Spleen (tissue), 13 donors: ENCODE data around the gene ADAP1. TPM values are rescaled to one million over a fixed set of nuclear protein-coding genes. Genes with fewer than 3 reads are reported as not detected.
"Not testable (repeated sequence)": the region's sequence is repeated elsewhere in the genome, so short reads cannot be mapped to it uniquely, and the experiment has no call there.

ENCODE experiments used
- DNase-seq: peaks from one replicate; pipeline ENCODE4 v3.0.0-alpha.2; 2020
- H3K27ac ChIP-seq, 8 donors: fragments of 200-600 bp; sonication (generic) in 7 of 8; 1 replicate in 4 of 8; 2 replicates in 4 of 8; pipeline versions ENCODE4 v1.5.0 to v1.8.0; 2016 to 2021; ENCODE audit warnings: inconsistent platforms in 4 of 8, mild to moderate bottlenecking in 4 of 8, moderate library complexity in 1 of 8
- H3K27me3 ChIP-seq, 7 donors: fragments of 200-600 bp; sonication (generic) in 6 of 7; replicated peaks in 1 of 7; 1 replicate in 4 of 7; 2 replicates in 3 of 7; pipeline versions ENCODE4 v1.5.0 to v1.8.0; 2016 to 2021; ENCODE audit warnings: inconsistent platforms in 3 of 7, mild to moderate bottlenecking in 1 of 7
- H3K36me3 ChIP-seq, 6 donors: fragments of 200-600 bp; sonication (generic) in 5 of 6; 1 replicate in 4 of 6; 2 replicates in 2 of 6; pipeline versions ENCODE4 v1.5.0 to v1.8.0; 2016 to 2021; ENCODE audit warnings: inconsistent platforms in 2 of 6
- H3K4me1 ChIP-seq, 6 donors: fragments of 200-600 bp; sonication (generic) in 5 of 6; 1 replicate in 3 of 6; 2 replicates in 3 of 6; pipeline versions ENCODE4 v1.5.0 to v1.8.0; 2016 to 2021; ENCODE audit warnings: inconsistent platforms in 3 of 6
- H3K4me3 ChIP-seq, 8 donors: fragments of 200-600 bp; sonication (generic) in 7 of 8; 1 replicate in 4 of 8; 2 replicates in 4 of 8; pipeline versions ENCODE4 v1.5.0 to v1.8.0; 2016 to 2021; ENCODE audit warnings: inconsistent platforms in 4 of 8, mild to moderate bottlenecking in 4 of 8, moderate library complexity in 2 of 8
- H3K9me3 ChIP-seq, 8 donors: fragments of 200-600 bp; sonication (generic) in 7 of 8; 1 replicate in 4 of 8; 2 replicates in 4 of 8; pipeline versions ENCODE4 v1.5.0 to v1.8.0; 2016 to 2021; ENCODE audit warnings: inconsistent platforms in 4 of 8
- POLR2A ChIP-seq, 3 donors: fragments of 450-650 bp; IDR thresholded peaks; one replicate each; pipeline ENCODE4 v1.5.1; 2017; ENCODE audit warnings: antibody characterized with exemption in 3 of 3, mild to moderate bottlenecking in 1 of 3
- POLR2AphosphoS5 ChIP-seq, 3 donors: sonication (generic); formaldehyde crosslinking; IDR thresholded peaks; one replicate each; pipeline ENCODE4 v1.5.1; 2017; ENCODE audit warnings: antibody characterized with exemption in 3 of 3
- WGBS, 5 donors: extraction: QIAGEN DNeasy Blood & Tissue Kit in 3 of 5; methylation state at CpG; one replicate each; pipeline versions ENCODE4 v1.1.5 to v1.1.7; 2013 to 2018; 5-methylcytosine and 5-hydroxymethylcytosine counted together
- intact Hi-C: fragments of 100-400 bp; cut with DNase I; formaldehyde crosslinking; loops from one replicate; pipeline ENCODE4 v1.15.0; 2023; ENCODE audit warnings: low total_unique reads
- long read RNA-seq, 2 donors: transcript quantifications; one replicate each; lab custom pipeline, GENCODE V29; 2026
- polyA plus RNA-seq, 3 donors: library from polyadenylated mRNA; stranded (reverse); fragments of 200-250 nt; gene quantifications; one replicate each; pipeline ENCODE4 v1.2.1, GENCODE V29; 2013
- total RNA-seq, 7 donors: library from RNA; depleted of rRNA in 3 of 7; stranded (reverse); fragments of >200 nt in 3 of 7; fragmentation: NEBNext Ultra II Directional in 4 of 7; extraction: Animal tissue kit (Norgen Biotek cat#: 25700) in 4 of 7; gene quantifications; one replicate each; pipeline versions ENCODE4 v1.1.0 to v1.2.1, GENCODE V29; 2016 to 2021
- TF ChIP-seq, protein P1 (sequence below), 11 experiments: fragments of 200-600 bp in 7 of 11; fragments of 450-650 bp in 4 of 11; sonication (generic) in 4 of 11; IDR thresholded peaks in 8 of 11; conservative IDR thresholded peaks in 3 of 11; 1 replicate in 7 of 11; 2 replicates in 4 of 11; pipeline versions ENCODE4 v1.4.0 to v1.8.0; 2016 to 2021; ENCODE audit warnings: antibody characterized with exemption in 11 of 11, inconsistent platforms in 4 of 11, mild to moderate bottlenecking in 1 of 11
- donor health status: healthy with polysubstance abuse.
- donor health status: DM: no; HTN: no; CAD: no; lungs with moderate emphysema.
- donor health status: DM: no; HTN: no; CAD: no.
- donor health status: Bipolar disorder and iron deficiency.
- donor health status: healthy.
- donor health status: DM: no; HTN: no; CAD: no.
- donor health status: DM: yes; HTN: yes; CAD: no.

ADAP1 gene, protein sequence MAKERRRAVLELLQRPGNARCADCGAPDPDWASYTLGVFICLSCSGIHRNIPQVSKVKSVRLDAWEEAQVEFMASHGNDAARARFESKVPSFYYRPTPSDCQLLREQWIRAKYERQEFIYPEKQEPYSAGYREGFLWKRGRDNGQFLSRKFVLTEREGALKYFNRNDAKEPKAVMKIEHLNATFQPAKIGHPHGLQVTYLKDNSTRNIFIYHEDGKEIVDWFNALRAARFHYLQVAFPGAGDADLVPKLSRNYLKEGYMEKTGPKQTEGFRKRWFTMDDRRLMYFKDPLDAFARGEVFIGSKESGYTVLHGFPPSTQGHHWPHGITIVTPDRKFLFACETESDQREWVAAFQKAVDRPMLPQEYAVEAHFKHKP
- total RNA-seq (10 to 100 TPM; 18.1 to 35.4 (median 25.7) TPM), polyA plus RNA-seq (10 to 100 TPM in 2 of 3 donors, 1 to 10 TPM in 1; 8.7 to 38.6 (median 12.8) TPM)
- long read RNA-seq, donor 1, partial matches to known transcripts = 0 of 2 reads
- long read RNA-seq, donor 1, other reads (novel, unspliced or antisense) = 0 of 2 reads
- long read RNA-seq, donor 2, partial matches to known transcripts = 0 of 2 reads
- long read RNA-seq, donor 2, other reads (novel, unspliced or antisense) = 0 of 2 reads

DNA sequence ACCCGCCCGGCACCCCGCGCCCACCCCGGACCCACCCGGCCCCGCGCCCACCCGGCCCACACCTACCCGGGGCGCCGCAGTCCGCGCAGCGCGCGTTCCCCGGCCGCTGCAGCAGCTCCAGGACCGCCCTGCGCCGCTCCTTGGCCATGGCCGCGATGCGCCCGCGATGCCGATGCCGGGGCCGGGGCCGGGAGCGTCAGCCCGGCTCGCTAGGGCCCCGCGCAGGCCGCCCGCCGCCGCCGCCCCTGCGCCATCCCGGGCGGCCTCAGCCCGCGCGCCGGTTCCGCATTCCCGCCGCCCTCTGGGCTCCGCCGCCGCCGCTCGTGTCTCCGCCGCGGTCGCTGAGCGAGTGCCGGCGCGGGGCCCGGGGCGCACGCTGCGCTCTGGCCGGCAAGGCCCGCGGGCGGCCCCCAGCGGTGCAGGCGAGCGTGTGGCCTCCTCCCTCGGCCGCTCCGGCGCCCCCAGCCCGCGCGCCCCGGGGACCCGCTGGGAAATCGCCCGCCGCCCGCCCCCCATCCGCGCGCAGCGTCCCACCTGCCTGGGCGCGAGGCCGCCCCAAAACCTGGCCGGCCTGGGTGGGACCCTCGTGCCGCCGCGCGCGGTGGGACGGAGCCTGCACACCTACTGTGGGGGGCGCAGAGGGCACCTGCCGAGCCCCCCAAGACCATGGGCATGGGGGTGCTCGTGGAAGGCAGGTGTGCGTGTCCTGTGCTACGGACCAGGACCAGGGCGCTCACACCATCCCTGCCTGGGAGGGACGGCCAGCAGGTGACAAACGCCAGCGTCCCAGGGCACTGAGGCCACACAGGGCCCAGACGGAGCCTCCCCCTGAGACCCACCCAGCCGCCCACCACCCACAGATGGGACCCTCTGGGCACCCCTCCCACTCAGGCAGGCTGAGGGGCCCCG is at the start of gene ADAP1:
TSS of gene ADAP1 (minus strand) at position 351 of the 909 bp plus-strand sequence. CDS start at position 148, 203 bp downstream.
- Histone ChIP-seq H3K4me3 (peak within 1 kb of the TSS; percentile 33 to 82 (median 53)), H3K27ac (peak within 1 kb of the TSS in 7 of 8 donors; percentile 52 to 92 (median 77)), H3K4me1 (peaks cover 6 to 75% (median 40%) of the 10 kb centered on the region in 6 donors), H3K36me3 (peaks cover 0 to 4% (median 0%) of the 10 kb centered on the region in 6 donors), H3K9me3 (no peaks in the 10 kb centered on the region), H3K27me3 (peaks cover 0 to 71% (median 22%) of the 10 kb centered on the region in 7 donors)
- peak in 2 of 3 donors; percentile 6 to 13 for TF ChIP-seq POLR2AphosphoS5 (IDR thresholded peaks at IDR 0.05)
- TF ChIP-seq, protein P1, sequence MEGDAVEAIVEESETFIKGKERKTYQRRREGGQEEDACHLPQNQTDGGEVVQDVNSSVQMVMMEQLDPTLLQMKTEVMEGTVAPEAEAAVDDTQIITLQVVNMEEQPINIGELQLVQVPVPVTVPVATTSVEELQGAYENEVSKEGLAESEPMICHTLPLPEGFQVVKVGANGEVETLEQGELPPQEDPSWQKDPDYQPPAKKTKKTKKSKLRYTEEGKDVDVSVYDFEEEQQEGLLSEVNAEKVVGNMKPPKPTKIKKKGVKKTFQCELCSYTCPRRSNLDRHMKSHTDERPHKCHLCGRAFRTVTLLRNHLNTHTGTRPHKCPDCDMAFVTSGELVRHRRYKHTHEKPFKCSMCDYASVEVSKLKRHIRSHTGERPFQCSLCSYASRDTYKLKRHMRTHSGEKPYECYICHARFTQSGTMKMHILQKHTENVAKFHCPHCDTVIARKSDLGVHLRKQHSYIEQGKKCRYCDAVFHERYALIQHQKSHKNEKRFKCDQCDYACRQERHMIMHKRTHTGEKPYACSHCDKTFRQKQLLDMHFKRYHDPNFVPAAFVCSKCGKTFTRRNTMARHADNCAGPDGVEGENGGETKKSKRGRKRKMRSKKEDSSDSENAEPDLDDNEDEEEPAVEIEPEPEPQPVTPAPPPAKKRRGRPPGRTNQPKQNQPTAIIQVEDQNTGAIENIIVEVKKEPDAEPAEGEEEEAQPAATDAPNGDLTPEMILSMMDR (IDR thresholded peaks at IDR 0.05 in 8 of 11, conservative IDR thresholded peaks at IDR 0.05 in 3 of 11) = peak in 5 of 11 experiments; percentile 18 to 43 (median 24)
- TF ChIP-seq POLR2A (IDR thresholded peaks at IDR 0.05) = no peak
- WGBS, 5 donors = 4 to 63% (median 12%) methylated on average over 2 to 115 of the region's 115 CpGs
- intact Hi-C loops = loop anchor here (10.0 kb wide), 1 partner anchor 50 kb away; no protein-coding TSS in a partner anchor
- peak; percentile 92 for DNase-seq

DNA sequence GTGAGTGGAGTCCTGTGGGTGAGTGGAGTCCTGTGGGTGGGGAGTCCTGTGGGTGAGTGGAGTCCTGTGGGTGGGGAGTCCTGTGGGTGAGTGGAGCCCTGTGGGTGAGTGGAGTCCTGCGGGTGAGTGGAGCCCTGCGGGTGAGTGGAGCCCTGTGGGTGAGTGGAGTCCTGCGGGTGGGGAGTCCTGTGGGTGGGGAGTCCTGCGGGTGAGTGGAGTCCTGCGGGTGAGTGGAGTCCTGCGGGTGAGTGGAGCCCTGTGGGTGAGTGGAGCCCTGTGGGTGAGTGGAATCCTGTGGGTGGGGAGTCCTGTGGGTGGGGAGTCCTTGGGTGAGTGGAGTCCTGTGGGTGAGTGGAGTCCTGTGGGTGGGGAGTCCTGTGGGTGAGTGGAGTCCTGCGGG is 48.0 kb upstream of the ADAP1 start:
- H3K4me3 ChIP-seq, intact Hi-C loops, H3K9me3 ChIP-seq, DNase-seq, H3K27me3 ChIP-seq, H3K27ac ChIP-seq: not testable (repeated sequence)
- H3K4me1 ChIP-seq = peaks cover 0 to 14% (median 5%) of the 10 kb centered on the region in 6 donors
- 33 to 100% (median 90%) methylated on average over 1 to 7 of the region's 7 CpGs for WGBS, 5 donors
- peaks cover 0 to 59% (median 18%) of the 10 kb centered on the region in 6 donors for H3K36me3 ChIP-seq

DNA sequence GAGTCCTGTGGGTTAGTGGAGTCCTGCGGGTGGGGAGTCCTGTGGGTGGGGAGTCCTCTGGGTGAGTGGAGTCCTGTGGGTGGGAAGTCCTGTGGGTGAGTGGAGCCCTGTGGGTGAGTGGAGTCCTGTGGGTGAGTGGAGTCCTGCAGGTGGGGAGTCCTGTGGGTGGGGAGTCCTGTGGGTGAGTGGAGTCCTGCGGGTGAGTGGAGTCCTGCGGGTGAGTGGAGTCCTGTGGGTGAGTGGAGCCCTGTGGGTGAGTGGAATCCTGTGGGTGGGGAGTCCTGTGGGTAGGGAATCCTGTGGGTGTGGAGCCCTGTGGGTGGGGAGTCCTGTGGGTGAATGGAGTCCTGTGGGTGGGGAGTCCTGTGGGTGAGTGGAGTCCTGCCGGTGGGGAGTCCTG is 47.5 kb upstream of the ADAP1 start:
- intact Hi-C loops, H3K4me3 ChIP-seq, DNase-seq, H3K27me3 ChIP-seq, H3K9me3 ChIP-seq, H3K27ac ChIP-seq: not testable (repeated sequence)
- Histone ChIP-seq H3K4me1 (peaks cover 0 to 18% (median 5%) of the 10 kb centered on the region in 6 donors), H3K36me3 (peaks cover 0 to 59% (median 19%) of the 10 kb centered on the region in 6 donors)
- 79 to 100% (median 86%) methylated on average over 1 to 4 of the region's 4 CpGs for WGBS, 5 donors

DNA sequence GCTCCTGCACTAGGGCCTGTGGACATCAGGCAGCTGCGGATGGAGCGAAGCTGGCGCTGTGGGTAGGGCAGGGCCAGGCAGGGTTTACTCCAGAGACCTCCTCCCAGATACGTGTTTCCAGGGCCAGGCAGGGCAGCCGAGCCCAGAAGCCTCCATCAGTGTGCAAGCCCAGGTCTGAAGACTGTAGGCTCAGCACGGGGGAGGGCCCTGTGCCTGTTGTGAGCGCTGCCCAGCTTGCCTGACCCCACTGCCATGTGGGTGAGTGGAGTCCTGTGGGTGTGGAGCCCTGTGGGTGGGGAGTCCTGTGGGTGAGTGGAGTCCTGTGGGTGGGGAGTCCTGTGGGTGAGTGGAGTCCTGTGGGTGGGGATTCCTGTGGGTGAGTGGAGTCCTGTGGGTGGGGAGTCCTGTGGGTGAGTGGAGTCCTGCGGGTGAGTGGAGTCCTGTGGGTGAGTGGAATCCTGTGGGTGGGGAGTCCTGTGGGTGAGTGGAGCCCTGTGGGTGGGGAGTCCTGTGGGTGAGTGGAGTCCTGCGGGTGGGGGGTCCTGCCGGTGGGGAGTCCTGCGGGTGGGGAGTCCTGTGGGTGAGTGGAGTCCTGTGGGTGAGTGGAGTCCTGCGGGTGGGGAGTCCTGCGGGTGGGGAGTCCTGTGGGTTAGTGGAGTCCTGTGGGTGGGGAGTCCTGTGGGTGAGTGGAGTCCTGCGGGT is 46.7 kb upstream of the ADAP1 start:
- 90 to 93% (median 91%) methylated on average over 9 to 14 of the region's 14 CpGs for WGBS, 5 donors
- intact Hi-C loops, H3K9me3 ChIP-seq, DNase-seq, H3K27me3 ChIP-seq, H3K4me3 ChIP-seq, H3K27ac ChIP-seq: not testable (repeated sequence)
- peaks cover 0 to 59% (median 21%) of the 10 kb centered on the region in 6 donors for H3K36me3 ChIP-seq
- H3K4me1 ChIP-seq = peaks cover 0 to 26% (median 5%) of the 10 kb centered on the region in 6 donors
